Measurements from ENCODE around the gene CD101. TPM values are rescaled to one million over a fixed set of nuclear protein-coding genes. Genes with fewer than 3 reads are reported as not detected.

The CD101 gene
- total and polyA plus RNA-seq, 2 of the 8 experiments (the other 6 are each of a cell fraction or from before 2014, with no cell fraction given): 1.1 to 1.2 TPM

- H3K36me3 ChIP-seq (ENCODE audit: control insufficient read depth in 2 of 4, insufficient read depth in 4 of 4, low read length in 3 of 4): no peaks in the 10 kb centered on the region
- no peak overlapping the region for H2BK20ac ChIP-seq (ENCODE audit: low read length)
- H3K79me1 ChIP-seq (ENCODE audit: low read depth, low read length): no peaks in the 10 kb centered on the region
- FAIRE-seq (no peak), DNase-seq (ENCODE audit: low read depth in 1 of 2, low spot score in 2 of 2) (no peak)
- no peak overlapping the region for H2BK15ac ChIP-seq (ENCODE audit: low read length)
- no peak overlapping the region for H3K4me3 ChIP-seq (ENCODE audit: extremely low read depth in 1 of 4, insufficient read depth in 2 of 4, low read depth in 3 of 4, low read length in 4 of 4)
- H3K9ac ChIP-seq (replicated peaks in 1 of 4; ENCODE audit: extremely low read depth in 1 of 4, low read depth in 3 of 4, low read length in 3 of 4): no peak overlapping the region
- H4K5ac ChIP-seq (ENCODE audit: insufficient read length, low read depth, low read length): no peak overlapping the region
- no peaks in the 10 kb centered on the region for H3K79me2 ChIP-seq (ENCODE audit: control insufficient read depth in 1 of 2, insufficient read depth in 2 of 2, low read length in 2 of 2)
- H2AFZ ChIP-seq (ENCODE audit: low read length): no peak overlapping the region
- H4K91ac ChIP-seq (replicated peaks; ENCODE audit: insufficient read length, low read length): no peak overlapping the region
- TF ChIP-seq ZNF274 (IDR thresholded peaks at IDR 0.05; ENCODE audit: borderline replicate concordance, extremely low read depth, low read length) (no peak), KDM1A (IDR thresholded peaks at IDR 0.05; ENCODE audit: borderline replicate concordance, low read length) (no peak), SIN3A (conservative IDR thresholded peaks at IDR 0.05 in 1 of 2, IDR thresholded peaks at IDR 0.05 in 1 of 2; ENCODE audit: low read depth in 1 of 2, low read length in 2 of 2) (no peak), EP300 (IDR thresholded peaks at IDR 0.05; ENCODE audit: borderline replicate concordance in 1 of 2, low read depth in 2 of 2, low read length in 2 of 2) (no peak), NRF1 (IDR thresholded peaks at IDR 0.05; ENCODE audit: low read depth, low read length) (no peak), NANOG (IDR thresholded peaks at IDR 0.05; ENCODE audit: insufficient read depth, low read depth, low read length, poor library complexity, severe bottlenecking) (no peak), GTF2F1 (IDR thresholded peaks at IDR 0.05; ENCODE audit: borderline replicate concordance, low read depth, low read length) (no peak), CHD1 (IDR thresholded peaks at IDR 0.05; ENCODE audit: low read depth, low read length) (no peak), MAFK (IDR thresholded peaks at IDR 0.05; ENCODE audit: low read depth, low read length) (no peak), RFX5 (IDR thresholded peaks at IDR 0.05; ENCODE audit: borderline replicate concordance, low read depth, low read length) (no peak), EGR1 (IDR thresholded peaks at IDR 0.05; ENCODE audit: borderline replicate concordance, low read depth, low read length) (no peak), TCF12 (IDR thresholded peaks at IDR 0.05; ENCODE audit: low read depth, low read length) (no peak)
- POLR2A ChIA-PET (ENCODE audit: partially characterized antibody): no interaction called here
- no peak overlapping the region for H3K14ac ChIP-seq (ENCODE audit: insufficient read length)
- no peaks in the 10 kb centered on the region for H4K20me1 ChIP-seq (replicated peaks in 1 of 2; ENCODE audit: control insufficient read depth in 1 of 2, insufficient read depth in 2 of 2, low read length in 2 of 2)
- no peak overlapping the region for H3K23ac ChIP-seq (ENCODE audit: insufficient read length)
- no peaks in the 10 kb centered on the region for H3K9me3 ChIP-seq (ENCODE audit: insufficient read depth in 2 of 2, low read depth in 1 of 2, low read length in 1 of 2)
- no peak overlapping the region for H3K18ac ChIP-seq (ENCODE audit: extremely low read depth, low read length)
- H2BK120ac ChIP-seq (replicated peaks; ENCODE audit: low read depth, low read length): no peak overlapping the region
- no peak overlapping the region for H3K27ac ChIP-seq (ENCODE audit: low read depth, low read length)
- CTCF ChIA-PET (ENCODE audit: partially characterized antibody): no interaction called here
- no peaks in the 10 kb centered on the region for H3K4me1 ChIP-seq (replicated peaks in 1 of 4; ENCODE audit: control insufficient read depth in 3 of 4, insufficient read depth in 4 of 4, low read length in 3 of 4)
- no peak overlapping the region for H2BK5ac ChIP-seq (ENCODE audit: low read depth, low read length)
- no peak overlapping the region for H2BK12ac ChIP-seq (ENCODE audit: low read depth, low read length)
- no peak overlapping the region for H3K4ac ChIP-seq (replicated peaks; ENCODE audit: insufficient read length, low read depth, low read length)
- H4K8ac ChIP-seq (ENCODE audit: extremely low read depth, insufficient read depth, low read length): no peak overlapping the region
- H3K56ac ChIP-seq (replicated peaks; ENCODE audit: insufficient read length, low read depth, low read length): no peak overlapping the region
- H3K23me2 ChIP-seq (ENCODE audit: low read depth, low read length): no peaks in the 10 kb centered on the region; the same call in 1 of the 2 replicates
- H3K4me2 ChIP-seq (ENCODE audit: insufficient read depth in 1 of 2, low read depth in 2 of 2, low read length in 2 of 2): no peak overlapping the region
- no peak overlapping the region for H2AK5ac ChIP-seq (ENCODE audit: low read depth, low read length)
- no peaks in the 10 kb centered on the region for H3K27me3 ChIP-seq (replicated peaks in 1 of 4; ENCODE audit: control insufficient read depth in 3 of 4, extremely low read depth in 1 of 4, insufficient read depth in 3 of 4, low read length in 3 of 4)
Measured at GRCh38 chr1:116997636-116998035, 3.9 kb upstream of the CD101 start.
